PC-9 (cell line): ENCODE data around the gene PLCH2. TPM values are rescaled to one million over a fixed set of nuclear protein-coding genes. Genes with fewer than 3 reads are reported as not detected.

Source experiments
- BruUV-seq: library from RNA; stranded (reverse); fragments of 400-500 nt; replicated peaks from 2 replicates; lab custom pipeline; 2021; lab: Mats Ljungman, UMichigan
- CTCF ChIA-PET: fragments of 300-600 bp; sonication (Branson Sonifier 250); formaldehyde crosslinking; loops from one replicate; lab custom pipeline; 2022; ENCODE audit warnings: antibody characterized with exemption; lab: Charles Lee
- POLR2A ChIA-PET: fragments of 300-600 bp; sonication (Branson Sonifier 250); formaldehyde crosslinking; loops from one replicate; lab custom pipeline; 2022; ENCODE audit warnings: antibody characterized with exemption; ENCODE audit not compliant: unreplicated experiment; lab: Charles Lee
- DNase-seq, 2 experiments: peaks; one replicate each; pipeline versions ENCODE4 v3.0.0 to v3.0.0-alpha.2; 2015 to 2022; ENCODE audit warnings: mixed read lengths in 1 of 2
- H2AFZ ChIP-seq: fragments of 200-600 bp; sonication (generic); 2 replicates; pipeline ENCODE4 v1.8.1; 2017; ENCODE audit warnings: antibody characterized with exemption
- H3F3A ChIP-seq: fragments of 200-600 bp; sonication (generic); 2 replicates; pipeline ENCODE4 v1.8.1; 2017; ENCODE audit warnings: antibody characterized with exemption, mild to moderate bottlenecking, low read depth; ENCODE audit not compliant: insufficient read depth
- H3K27ac ChIP-seq: fragments of 200-600 bp; sonication (generic); 2 replicates; pipeline ENCODE4 v1.6.1; 2016; ENCODE audit warnings: mixed run types
- H3K27me3 ChIP-seq: fragments of 200-600 bp; sonication (generic); 2 replicates; pipeline ENCODE4 v1.6.1; 2016; ENCODE audit warnings: low read depth, mixed run types; ENCODE audit not compliant: insufficient read depth
- H3K36me3 ChIP-seq: fragments of 200-600 bp; sonication (generic); 2 replicates; pipeline ENCODE4 v1.6.1; 2016; ENCODE audit warnings: low read depth, mixed run types
- H3K4me1 ChIP-seq: fragments of 200-600 bp; sonication (generic); replicated peaks from 2 replicates; pipeline ENCODE4 v1.6.1; 2016; ENCODE audit warnings: mixed run types; ENCODE audit not compliant: insufficient read depth
- H3K4me2 ChIP-seq: fragments of 200-600 bp; sonication (generic); 2 replicates; pipeline ENCODE4 v1.6.1; 2017; ENCODE audit warnings: mixed run types
- H3K4me3 ChIP-seq: fragments of 200-600 bp; sonication (generic); 2 replicates; pipeline ENCODE4 v1.6.1; 2016; ENCODE audit warnings: mixed run types
- H3K79me2 ChIP-seq: fragments of 200-600 bp; sonication (generic); 2 replicates; pipeline ENCODE4 v1.6.1; 2017; ENCODE audit warnings: low read depth, mixed run types
- H3K9me2 ChIP-seq: fragments of 200-600 bp; sonication (generic); 2 replicates; pipeline ENCODE4 v1.8.1; 2017; ENCODE audit warnings: mild to moderate bottlenecking; ENCODE audit not compliant: insufficient read depth
- H3K9me3 ChIP-seq: fragments of 200-600 bp; sonication (generic); 2 replicates; pipeline ENCODE4 v1.8.1; 2016; ENCODE audit warnings: low read depth; ENCODE audit not compliant: insufficient read depth
- H4K20me1 ChIP-seq: fragments of 200-600 bp; sonication (generic); 2 replicates; pipeline ENCODE4 v1.8.1; 2017; ENCODE audit not compliant: insufficient read depth
- EZH2 ChIP-seq: fragments of 200-600 bp; sonication (generic); IDR thresholded peaks from 2 replicates; pipeline ENCODE4 v1.8.0; 2017; ENCODE audit warnings: antibody characterized with exemption, low read depth
- intact Hi-C: fragments of 100-400 bp; cut with micrococcal nuclease; formaldehyde crosslinking; loops from one replicate; pipeline ENCODE4 v1.10.0; 2022; ENCODE audit not compliant: unreplicated experiment
- total RNA-seq: library from RNA; stranded (reverse); gene quantifications from 2 replicates; pipeline ENCODE4 v1.2.3, GENCODE V29; 2021
- TF ChIP-seq, protein P1 (sequence below): fragments of 200-600 bp; sonication (generic); conservative IDR thresholded peaks from 2 replicates; pipeline ENCODE4 v1.6.1; 2017; ENCODE audit warnings: mixed run types, antibody characterized with exemption, mild to moderate bottlenecking, moderate library complexity

The PLCH2 gene
- total RNA-seq, 1 experiment from 2014 or later, result 0.98 TPM

- H3K79me2 ChIP-seq, result no peaks in the 10 kb centered on the region
- H3K4me1 ChIP-seq, result peaks cover 41% of the 10 kb centered on the region
- ChIA-PET POLR2A (interaction anchor here (0.5 to 0.7 kb wide), 3 partner anchors 23 to 336 kb away, joined by 3 to 10 read pairs (median 4); no protein-coding TSS in a partner anchor), CTCF (no interaction called here)
- no peaks in the 10 kb centered on the region for H3K36me3 ChIP-seq
- H3K27me3 ChIP-seq, result no peaks in the 10 kb centered on the region
- H4K20me1 ChIP-seq, result no peaks in the 10 kb centered on the region
- no peaks in the 10 kb centered on the region for H3K9me3 ChIP-seq
- intact Hi-C loops, result loop anchor here (10.0 kb wide), 1 partner anchor 101 kb away; no protein-coding TSS in a partner anchor
- H3F3A ChIP-seq, result peaks cover 32% of the 10 kb centered on the region; the same call in 1 of the 2 replicates
- no peak for DNase-seq
- no peak overlapping the region for H3K4me3 ChIP-seq
- TF ChIP-seq, protein P1, sequence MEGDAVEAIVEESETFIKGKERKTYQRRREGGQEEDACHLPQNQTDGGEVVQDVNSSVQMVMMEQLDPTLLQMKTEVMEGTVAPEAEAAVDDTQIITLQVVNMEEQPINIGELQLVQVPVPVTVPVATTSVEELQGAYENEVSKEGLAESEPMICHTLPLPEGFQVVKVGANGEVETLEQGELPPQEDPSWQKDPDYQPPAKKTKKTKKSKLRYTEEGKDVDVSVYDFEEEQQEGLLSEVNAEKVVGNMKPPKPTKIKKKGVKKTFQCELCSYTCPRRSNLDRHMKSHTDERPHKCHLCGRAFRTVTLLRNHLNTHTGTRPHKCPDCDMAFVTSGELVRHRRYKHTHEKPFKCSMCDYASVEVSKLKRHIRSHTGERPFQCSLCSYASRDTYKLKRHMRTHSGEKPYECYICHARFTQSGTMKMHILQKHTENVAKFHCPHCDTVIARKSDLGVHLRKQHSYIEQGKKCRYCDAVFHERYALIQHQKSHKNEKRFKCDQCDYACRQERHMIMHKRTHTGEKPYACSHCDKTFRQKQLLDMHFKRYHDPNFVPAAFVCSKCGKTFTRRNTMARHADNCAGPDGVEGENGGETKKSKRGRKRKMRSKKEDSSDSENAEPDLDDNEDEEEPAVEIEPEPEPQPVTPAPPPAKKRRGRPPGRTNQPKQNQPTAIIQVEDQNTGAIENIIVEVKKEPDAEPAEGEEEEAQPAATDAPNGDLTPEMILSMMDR, result no peak
- TF ChIP-seq EZH2, result no peak
- H2AFZ ChIP-seq, result no peak overlapping the region
- no peak overlapping the region for H3K4me2 ChIP-seq
- H3K9me2 ChIP-seq, result no peaks in the 10 kb centered on the region
- BruUV-seq, result no TSS peak
- H3K27ac ChIP-seq, result no peak overlapping the region
Measured at GRCh38 chr1:2544093-2544874, 68.2 kb downstream of the PLCH2 start.

- POLR2A ChIA-PET, result interaction anchor here (0.5 to 1.2 kb wide), 2 partner anchors 22 to 346 kb away, joined by 10 to 16 read pairs; no protein-coding TSS in a partner anchor
- intact Hi-C loops, result loop anchor here (10.0 kb wide), 1 partner anchor 100 kb away; no protein-coding TSS in a partner anchor
Measured at GRCh38 chr1:2544875-2545640, 69.0 kb downstream of the PLCH2 start.

More at GRCh38 chr1:2544875-2545640, 69.0 kb downstream of the PLCH2 start:
- no peaks in the 10 kb centered on the region for H3K79me2 ChIP-seq
- peaks cover 42% of the 10 kb centered on the region for H3K4me1 ChIP-seq
- no peaks in the 10 kb centered on the region for H3K27me3 ChIP-seq
- no peaks in the 10 kb centered on the region for H3K9me2 ChIP-seq
- peaks cover 32% of the 10 kb centered on the region; the same call in 1 of the 2 replicates for H3F3A ChIP-seq
- H3K4me2 ChIP-seq, result peak overlapping the region; percentile 68
- CTCF ChIA-PET, result no interaction called here
- peak in 1 of 2 experiments; percentile 52 for DNase-seq
- TF ChIP-seq, protein P1, result no peak
- no peak for TF ChIP-seq EZH2
- H3K36me3 ChIP-seq, result no peaks in the 10 kb centered on the region
- no peaks in the 10 kb centered on the region for H3K9me3 ChIP-seq
- H2AFZ ChIP-seq, result no peak overlapping the region
- no TSS peak for BruUV-seq
- no peak overlapping the region for H3K27ac ChIP-seq
- no peak overlapping the region for H3K4me3 ChIP-seq
- no peaks in the 10 kb centered on the region for H4K20me1 ChIP-seq
